ENCODE data around the gene BBLN.

Gene BBLN

GRCh38 chr9:128117613-128118471 lies 42.2 kb upstream of the BBLN start:
- peak; percentile 61 to 93 for DNase-seq (ENCODE audit: low read depth in 1 of 2, low spot score in 1 of 2)
- Histone ChIP-seq H3K27me3 (ENCODE audit: insufficient read depth, poor library complexity, severe bottlenecking) (no peaks in the 10 kb centered on the region), H3K27ac (replicated peaks) (no peak overlapping the region), H3K4me3 (replicated peaks; ENCODE audit: insufficient read depth, low read length) (no peak overlapping the region)
- peak; percentile 99 for TF ChIP-seq CTCF (IDR thresholded peaks at IDR 0.05; ENCODE audit: insufficient read depth, low read length)
- no peak for TF ChIP-seq REST (IDR thresholded peaks at IDR 0.05; ENCODE audit: insufficient replicate concordance, low read depth)

- no peak for DNase-seq (ENCODE audit: low read depth in 1 of 2, low spot score in 1 of 2)
- TF ChIP-seq CTCF (IDR thresholded peaks at IDR 0.05; ENCODE audit: insufficient read depth, low read length) (no peak), SPI1 (IDR thresholded peaks at IDR 0.05; ENCODE audit: borderline replicate concordance, low read depth) (no peak), REST (IDR thresholded peaks at IDR 0.05; ENCODE audit: insufficient replicate concordance, low read depth) (no peak), GABPA (IDR thresholded peaks at IDR 0.05; ENCODE audit: low read depth) (no peak), POLR2AphosphoS5 (IDR thresholded peaks at IDR 0.05; ENCODE audit: low read depth) (no peak)
- Histone ChIP-seq H3K27ac (replicated peaks) (no peak overlapping the region), H3K4me3 (replicated peaks; ENCODE audit: insufficient read depth, low read length) (no peak overlapping the region), H3K27me3 (ENCODE audit: insufficient read depth, poor library complexity, severe bottlenecking) (no peaks in the 10 kb centered on the region)
Measured at GRCh38 chr9:128118472-128118857, 41.6 kb upstream of the BBLN start.

DNA sequence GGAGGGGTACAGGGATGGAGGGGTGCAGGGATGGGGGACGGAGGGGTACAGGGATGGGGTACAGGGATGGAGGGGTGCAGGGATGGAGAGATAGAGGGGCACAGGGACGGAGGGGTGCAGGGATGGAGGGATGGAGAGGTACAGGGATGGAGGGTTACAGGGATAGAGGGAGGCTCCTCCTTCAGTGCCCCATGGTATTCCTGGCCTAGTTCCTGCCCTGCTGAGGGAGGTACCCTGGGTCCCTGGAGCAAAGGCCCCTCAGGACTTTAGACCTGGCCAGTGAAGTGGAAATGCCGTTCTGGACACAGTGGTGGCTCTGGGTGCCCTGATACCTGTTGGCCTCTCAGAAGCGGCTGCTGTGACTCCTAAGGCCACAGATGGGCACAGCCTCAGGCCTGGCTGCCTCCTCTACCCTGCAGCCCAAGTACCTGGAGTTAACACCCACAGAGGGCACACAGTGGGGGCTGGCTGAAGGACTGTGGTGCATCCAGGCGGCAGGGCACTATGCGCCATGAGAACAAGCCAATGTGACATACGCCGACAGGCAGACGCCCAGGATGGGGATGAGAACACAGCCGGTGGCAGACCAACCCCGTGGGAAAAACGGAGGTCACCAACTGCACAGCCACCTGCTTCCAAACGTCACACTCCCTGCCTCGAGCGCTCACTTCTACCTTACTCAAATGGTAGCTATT lies 40.9 kb upstream of the BBLN start:
- DNase-seq (ENCODE audit: low read depth in 1 of 2, low spot score in 1 of 2), result no peak
- Histone ChIP-seq H3K27ac (replicated peaks) (no peak overlapping the region), H3K4me3 (replicated peaks; ENCODE audit: insufficient read depth, low read length) (no peak overlapping the region), H3K27me3 (ENCODE audit: insufficient read depth, poor library complexity, severe bottlenecking) (no peaks in the 10 kb centered on the region)
- TF ChIP-seq POLR2AphosphoS5 (IDR thresholded peaks at IDR 0.05; ENCODE audit: low read depth) (peak; percentile 27), CTCF (IDR thresholded peaks at IDR 0.05; ENCODE audit: insufficient read depth, low read length) (no peak)
